Activated T-helper 1 cell treated with anti-CD3 and anti-CD28 coated beads, Interleukin-2, amount 50 U/mL, for 16 hours (primary cell): Measurements from ENCODE around the gene KLHL29.

Source experiments
- DNase-seq, 2 donors: peaks; one replicate each; pipeline ENCODE4 v3.0.0-alpha.2; 2020; ENCODE audit warnings: low read depth in 1 of 2, low spot score in 1 of 2

KLHL29 gene

GRCh38 chr2:23545811-23546210 lies 160.8 kb downstream of the KLHL29 start:
- no peak for DNase-seq

GRCh38 chr2:23546913-23547312 lies 161.9 kb downstream of the KLHL29 start:
- no peak for DNase-seq

- no peak for DNase-seq
Observed at GRCh38 chr2:23547725-23548124, 162.7 kb downstream of the KLHL29 start.

- no peak for DNase-seq
Observed at GRCh38 chr2:23548143-23548769, 163.3 kb downstream of the KLHL29 start.

GRCh38 chr2:23549051-23549450 lies 164.1 kb downstream of the KLHL29 start:
- no peak for DNase-seq

- no peak for DNase-seq
Observed at GRCh38 chr2:23549821-23550530, 165.0 kb downstream of the KLHL29 start.

- DNase-seq: no peak
Observed at GRCh38 chr2:23550553-23550952, 165.6 kb downstream of the KLHL29 start.

- no peak for DNase-seq
Observed at GRCh38 chr2:23551875-23552274, 166.9 kb downstream of the KLHL29 start.

GRCh38 chr2:23553561-23553960 lies 168.6 kb downstream of the KLHL29 start:
- no peak for DNase-seq

GRCh38 chr2:23554054-23554697 lies 169.2 kb downstream of the KLHL29 start:
- no peak for DNase-seq

- no peak for DNase-seq
Observed at GRCh38 chr2:23555944-23556343, 171.0 kb downstream of the KLHL29 start.

GRCh38 chr2:23556929-23557328 lies 171.9 kb downstream of the KLHL29 start:
- DNase-seq: no peak

- no peak for DNase-seq
Observed at GRCh38 chr2:23557455-23557854, 172.5 kb downstream of the KLHL29 start.

GRCh38 chr2:23559561-23560239 lies 174.7 kb downstream of the KLHL29 start:
- DNase-seq: no peak

- no peak for DNase-seq
Observed at GRCh38 chr2:23561088-23561487, 176.1 kb downstream of the KLHL29 start.

- no peak for DNase-seq
Observed at GRCh38 chr2:23561544-23561943, 176.6 kb downstream of the KLHL29 start.

- DNase-seq: no peak
Observed at GRCh38 chr2:23562143-23562542, 177.2 kb downstream of the KLHL29 start.

- no peak for DNase-seq
Observed at GRCh38 chr2:23563151-23563550, 178.2 kb downstream of the KLHL29 start.

- no peak for DNase-seq
Observed at GRCh38 chr2:23563673-23564614, 179.0 kb downstream of the KLHL29 start.

- no peak for DNase-seq
Observed at GRCh38 chr2:23564615-23564960, 179.6 kb downstream of the KLHL29 start.

GRCh38 chr2:23565374-23565773 lies 180.4 kb downstream of the KLHL29 start:
- no peak for DNase-seq
